ENCODE measurements around the gene STAB2. TPM values are rescaled to one million over a fixed set of nuclear protein-coding genes. Genes with fewer than 3 reads are reported as not detected.

Gene STAB2
- total RNA-seq, 2 donors from 2014 or later, result not detected

GRCh38 chr12:103801709-103802585, 214.9 kb downstream of the STAB2 start:
- Histone ChIP-seq H3K4me3 (ENCODE audit: low read length) (no peak overlapping the region), H3K27ac (ENCODE audit: low read depth, low read length) (no peak overlapping the region), H3K4me1 (ENCODE audit: control insufficient read depth, insufficient read depth, low read length) (no peaks in the 10 kb centered on the region), H3K9me3 (ENCODE audit: control insufficient read depth, low read length) (no peaks in the 10 kb centered on the region), H3K36me3 (ENCODE audit: control insufficient read depth, insufficient read depth, low read length) (peaks cover 70% of the 10 kb centered on the region), H3K27me3 (ENCODE audit: control insufficient read depth, insufficient read depth, low read length, poor library complexity, severe bottlenecking) (no peaks in the 10 kb centered on the region), H3K9ac (ENCODE audit: extremely low read depth, low read length, poor library complexity, severe bottlenecking) (no peak overlapping the region)
- Mint-ChIP-seq H3K36me3 (ENCODE audit: low read depth) (peaks cover 63% of the 10 kb centered on the region), H3K4me3 (no peak overlapping the region), H3K4me1 (peaks cover 13% of the 10 kb centered on the region), H3K27ac (no peak overlapping the region), H3K9me3 (no peaks in the 10 kb centered on the region), H3K27me3 (ENCODE audit: insufficient read depth) (no peaks in the 10 kb centered on the region)
- DNase-seq, result peak; percentile 42
- WGBS, 2 experiments (ENCODE audit: insufficient coverage in 1 of 2, insufficient read length in 1 of 2), result 94 to 97% methylated on average over 10 to 11 of the region's 11 CpGs
- TF ChIP-seq CTCF (conservative IDR thresholded peaks at IDR 0.05), result no peak

- Histone ChIP-seq H3K27me3 (ENCODE audit: control insufficient read depth, insufficient read depth, low read length, poor library complexity, severe bottlenecking) (no peaks in the 10 kb centered on the region), H3K27ac (ENCODE audit: low read depth, low read length) (no peak overlapping the region), H3K9me3 (ENCODE audit: control insufficient read depth, low read length) (no peaks in the 10 kb centered on the region), H3K36me3 (ENCODE audit: control insufficient read depth, insufficient read depth, low read length) (peaks cover 71% of the 10 kb centered on the region), H3K4me3 (ENCODE audit: low read length) (no peak overlapping the region), H3K4me1 (ENCODE audit: control insufficient read depth, insufficient read depth, low read length) (no peaks in the 10 kb centered on the region), H3K9ac (ENCODE audit: extremely low read depth, low read length, poor library complexity, severe bottlenecking) (no peak overlapping the region)
- peak; percentile 26 for DNase-seq
- Mint-ChIP-seq H3K4me3 (no peak overlapping the region), H3K27me3 (ENCODE audit: insufficient read depth) (no peaks in the 10 kb centered on the region), H3K36me3 (ENCODE audit: low read depth) (peaks cover 63% of the 10 kb centered on the region), H3K27ac (no peak overlapping the region), H3K4me1 (peaks cover 13% of the 10 kb centered on the region), H3K9me3 (no peaks in the 10 kb centered on the region)
- no peak for TF ChIP-seq CTCF (conservative IDR thresholded peaks at IDR 0.05)
- 88 to 100% methylated on average over 1 of the region's 1 CpG for WGBS, 2 experiments (ENCODE audit: insufficient coverage in 1 of 2, insufficient read length in 1 of 2)
Observed at GRCh38 chr12:103802586-103802886, 215.5 kb downstream of the STAB2 start.

DNA sequence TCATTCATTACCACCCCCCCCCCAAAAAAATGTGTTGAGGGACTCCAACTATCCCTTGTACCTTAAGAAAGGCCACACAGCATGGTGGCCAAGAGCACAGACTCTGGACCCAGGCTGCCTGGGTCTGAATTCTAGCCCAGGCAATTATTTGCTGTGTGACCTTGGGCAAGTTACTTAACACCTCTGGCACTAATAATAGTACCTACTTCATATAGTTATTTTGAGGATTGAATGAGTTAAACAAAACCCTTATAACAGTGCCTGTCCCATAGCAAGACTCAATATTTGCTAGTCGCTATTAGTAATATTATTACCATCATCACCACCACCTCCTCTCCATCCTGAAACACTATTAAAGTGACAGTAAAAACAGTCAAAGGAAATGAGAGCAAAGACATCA, 216.8 kb downstream of the STAB2 start:
- Mint-ChIP-seq H3K4me3 (no peak overlapping the region), H3K27me3 (ENCODE audit: insufficient read depth) (no peaks in the 10 kb centered on the region), H3K9me3 (no peaks in the 10 kb centered on the region), H3K4me1 (peaks cover 17% of the 10 kb centered on the region), H3K36me3 (ENCODE audit: low read depth) (peaks cover 55% of the 10 kb centered on the region), H3K27ac (no peak overlapping the region)
- peaks cover 64% of the 10 kb centered on the region for H3K36me3 ChIP-seq (ENCODE audit: control insufficient read depth, insufficient read depth, low read length)
- no peak overlapping the region for H3K4me3 ChIP-seq (ENCODE audit: low read length)
- DNase-seq, result peak; percentile 10
- no peak overlapping the region for H3K27ac ChIP-seq (ENCODE audit: low read depth, low read length)
- no peaks in the 10 kb centered on the region for H3K9me3 ChIP-seq (ENCODE audit: control insufficient read depth, low read length)
- H3K9ac ChIP-seq (ENCODE audit: extremely low read depth, low read length, poor library complexity, severe bottlenecking), result no peak overlapping the region
- no peak for TF ChIP-seq CTCF (conservative IDR thresholded peaks at IDR 0.05)
- no peaks in the 10 kb centered on the region for H3K27me3 ChIP-seq (ENCODE audit: control insufficient read depth, insufficient read depth, low read length, poor library complexity, severe bottlenecking)
- WGBS, 2 experiments (ENCODE audit: insufficient coverage in 1 of 2, insufficient read length in 1 of 2), result 100% methylated on average over 1 of the region's 1 CpG; no CpG with 5 or more reads in 1 of the 2 experiments
- no peaks in the 10 kb centered on the region for H3K4me1 ChIP-seq (ENCODE audit: control insufficient read depth, insufficient read depth, low read length)

Measured in endodermal cell (in vitro differentiated cells).